GM12878 (cell line): ENCODE data around the gene RAB10. TPM values are rescaled to one million over a fixed set of nuclear protein-coding genes. Genes with fewer than 3 reads are reported as not detected.

Experiments used
- ATAC-seq: fragments of 200-7000 bp; cut with Tn5 transposase; 3 replicates; pipeline ENCODE4 v1.9.1; 2020; ENCODE audit warnings: mild to moderate bottlenecking, moderate library complexity
- BruUV-seq: library from RNA; stranded (reverse); fragments of 400-500 nt; replicated peaks from 2 replicates; lab custom pipeline; 2021; lab: Mats Ljungman, UMichigan
- CTCF ChIA-PET: fragments of 300-600 bp; sonication (Branson Sonifier 250); formaldehyde crosslinking; extraction: SDS; loops from one replicate; lab custom pipeline; 2021; ENCODE audit warnings: inconsistent platforms; lab: Yijun Ruan, JAX
- POLR2A ChIA-PET: fragments of 350-600 bp; formaldehyde crosslinking; extraction: SDS; loops from one replicate; lab custom pipeline; 2021; ENCODE audit warnings: inconsistent platforms; lab: Charles Lee
- RAD21 ChIA-PET: fragments of 300-600 bp; sonication (Branson Sonifier 250); formaldehyde crosslinking; loops from one replicate; lab custom pipeline; 2023; ENCODE audit warnings: antibody characterized with exemption; ENCODE audit not compliant: unreplicated experiment; lab: Charles Lee
- SMC1A ChIA-PET: fragments of 300-600 bp; sonication (Branson Sonifier 250); formaldehyde crosslinking; loops from one replicate; lab custom pipeline; 2023; ENCODE audit not compliant: unreplicated experiment, uncharacterized antibody; lab: Charles Lee
- DNase-seq: peaks from one replicate; pipeline ENCODE4 v3.0.0-alpha.2; 2011; ENCODE audit warnings: low read depth, low spot score
- FAIRE-seq: peaks from 3 replicates; lab custom pipeline; 2011; peaks lifted over from hg19 to GRCh38; lab: Jason Lieb, UNC
- H2AFZ ChIP-seq: 2 replicates; pipeline ENCODE4 v1.6.0; 2011; ENCODE audit warnings: low read depth, low read length, control low read depth; ENCODE audit not compliant: control insufficient read depth
- H3K27ac ChIP-seq: 2 replicates; pipeline ENCODE4 v1.5.1; 2011; ENCODE audit warnings: control low read depth; ENCODE audit not compliant: control insufficient read depth, insufficient read depth
- H3K27me3 ChIP-seq, 2 experiments: replicated peaks in 1 of 2; 2 replicates each; pipeline versions ENCODE4 v1.6.0 to v1.6.1; 2011; ENCODE audit warnings: low read length in 1 of 2; ENCODE audit not compliant: control insufficient read depth in 2 of 2, insufficient read depth in 2 of 2
- H3K36me3 ChIP-seq, 2 experiments: 2 replicates each; pipeline ENCODE4 v1.5.1; 2011; ENCODE audit warnings: low read length in 1 of 2; ENCODE audit not compliant: control insufficient read depth in 2 of 2, insufficient read depth in 2 of 2
- H3K4me1 ChIP-seq: 2 replicates; pipeline ENCODE4 v1.6.1; 2011; ENCODE audit warnings: mild to moderate bottlenecking, low read length, moderate library complexity, mixed read lengths; ENCODE audit not compliant: control insufficient read depth, insufficient read depth
- H3K4me2 ChIP-seq: 2 replicates; pipeline ENCODE4 v1.6.0; 2011; ENCODE audit warnings: control low read depth; ENCODE audit not compliant: control insufficient read depth, insufficient read depth
- H3K4me3 ChIP-seq: fragments of 200-600 bp; sonication (generic); 2 replicates; pipeline ENCODE4 v1.5.1; 2016
- H3K79me2 ChIP-seq: 2 replicates; pipeline ENCODE4 v1.6.0; 2011; ENCODE audit warnings: low read length; ENCODE audit not compliant: control insufficient read depth, insufficient read depth
- H3K9ac ChIP-seq: 2 replicates; pipeline ENCODE4 v1.8.0; 2011; ENCODE audit warnings: low read length, control low read depth, mixed read lengths; ENCODE audit not compliant: control insufficient read depth, insufficient read depth
- H3K9me3 ChIP-seq: replicated peaks from 3 replicates; pipeline ENCODE4 v1.5.1; 2011; ENCODE audit warnings: mild to moderate bottlenecking, low read length; ENCODE audit not compliant: control insufficient read depth, insufficient read depth
- H4K20me1 ChIP-seq: 2 replicates; pipeline ENCODE4 v1.6.0; 2011; ENCODE audit not compliant: control insufficient read depth, insufficient read depth
- BACH1 ChIP-seq: fragments of 450-650 bp; IDR thresholded peaks from 2 replicates; pipeline ENCODE4 v1.6.1; 2017; ENCODE audit warnings: mild to moderate bottlenecking, borderline replicate concordance
- BCL11A ChIP-seq: IDR thresholded peaks from 2 replicates; pipeline ENCODE4 v1.6.1; 2011; ENCODE audit warnings: low read depth, low read length
- BRCA1 ChIP-seq: IDR thresholded peaks from 2 replicates; pipeline ENCODE4 v1.6.1; 2011; ENCODE audit warnings: low read depth, low read length, improper control_type of control experiment
- CHD2 ChIP-seq: IDR thresholded peaks from 2 replicates; pipeline ENCODE4 v1.6.1; 2011; ENCODE audit warnings: low read depth, low read length, improper control_type of control experiment, borderline replicate concordance
- EED ChIP-seq: sonication (generic); IDR thresholded peaks from 2 replicates; pipeline ENCODE4 v1.6.1; 2016; ENCODE audit warnings: antibody characterized with exemption, low read depth
- HCFC1 ChIP-seq: fragments of 150-350 bp; IDR thresholded peaks from 2 replicates; pipeline ENCODE4 v1.6.1; 2014; ENCODE audit warnings: low read length
- IKZF1 ChIP-seq: fragments of 450-650 bp; conservative IDR thresholded peaks from 2 replicates; pipeline ENCODE4 v1.6.1; 2017; ENCODE audit warnings: antibody characterized with exemption, mild to moderate bottlenecking
- IRF3 ChIP-seq: fragments of 450-650 bp; IDR thresholded peaks from 2 replicates; pipeline ENCODE4 v1.6.1; 2014; ENCODE audit warnings: mild to moderate bottlenecking
- NFYB ChIP-seq: IDR thresholded peaks from 2 replicates; pipeline ENCODE4 v1.6.1; 2011; ENCODE audit warnings: low read depth, mild to moderate bottlenecking, low read length, improper control_type of control experiment, moderate library complexity; ENCODE audit not compliant: insufficient read depth
- RCOR1 ChIP-seq: conservative IDR thresholded peaks from 2 replicates; pipeline ENCODE4 v1.6.1; 2012; ENCODE audit warnings: low read depth, low read length, improper control_type of control experiment
- RELA ChIP-seq: fragments of 450-650 bp; IDR thresholded peaks from 2 replicates; pipeline ENCODE4 v1.8.0; 2014; ENCODE audit warnings: borderline replicate concordance; ENCODE audit not compliant: partially characterized antibody
- SREBF2 ChIP-seq: IDR thresholded peaks from 2 replicates; pipeline ENCODE4 v1.6.1; 2012; ENCODE audit warnings: mild to moderate bottlenecking, low read length
- TARDBP ChIP-seq: IDR thresholded peaks from 2 replicates; pipeline ENCODE4 v1.6.1; 2016; ENCODE audit warnings: borderline replicate concordance
- USF1 ChIP-seq: IDR thresholded peaks from 2 replicates; pipeline ENCODE4 v1.6.1; 2011; ENCODE audit warnings: borderline replicate concordance, low read depth, mild to moderate bottlenecking, moderate library complexity, mixed read lengths, low read length; ENCODE audit not compliant: insufficient read depth; ENCODE audit errors: extremely low read length
- ZNF217 ChIP-seq: fragments of 450-650 bp; IDR thresholded peaks from 2 replicates; pipeline ENCODE4 v1.6.1; 2017; ENCODE audit warnings: antibody characterized with exemption, mild to moderate bottlenecking
- ZNF24 ChIP-seq: fragments of 450-650 bp; IDR thresholded peaks from 2 replicates; pipeline ENCODE4 v1.6.1; 2017; ENCODE audit warnings: antibody characterized with exemption, mild to moderate bottlenecking
- WGBS: methylation state at CpG from one replicate; pipeline ENCODE4 v1.1.6; 2016; ENCODE audit warnings: low lambda C conversion rate; ENCODE audit not compliant: insufficient replicate concordance, insufficient coverage; ENCODE audit errors: missing lambda C conversion rate; 5-methylcytosine and 5-hydroxymethylcytosine counted together
- in situ Hi-C: fragments of 300-500 bp; cut with MboI; formaldehyde crosslinking; loops from 9 replicates; pipeline ENCODE4 v1.14.3; 2018; ENCODE audit warnings: mixed read lengths
- intact Hi-C: fragments of 100-400 bp; cut with micrococcal nuclease; formaldehyde crosslinking; loops from one replicate; pipeline ENCODE4 v1.14.2; 2022; ENCODE audit not compliant: unreplicated experiment
- polyA plus RNA-seq, 11 experiments: library from polyadenylated mRNA; depleted of rRNA in 4 of 11; unstranded in 6 of 11; stranded (reverse) in 5 of 11; fragments of >200 nt; fragmentation: Nextera tagmentation in 4 of 11; fragmentation: Illumina TruSeq in 1 of 11; extraction: Ambion mirVana in 4 of 11; extraction: Trizol in 1 of 11; gene quantifications; 1 replicate in 1 of 11; 2 replicates in 10 of 11; pipeline versions ENCODE4 v1.2.1 to v1.2.3, GENCODE V29; 2011 to 2016; ENCODE audit warnings: inconsistent platforms in 2 of 11, missing spikeins in 2 of 11, low read depth in 1 of 11
- total RNA-seq, 4 experiments: library from RNA; depleted of rRNA in 3 of 4; stranded (reverse); fragments of >200 nt in 3 of 4; fragmentation: Illumina TruSeq in 1 of 4; extraction: Trizol in 1 of 4; gene quantifications; 2 replicates each; pipeline versions ENCODE4 v1.2.1 to v1.2.3, GENCODE V29; 2013 to 2021
- TF ChIP-seq, protein P1 (sequence below): fragments of 450-650 bp; formaldehyde crosslinking; IDR thresholded peaks from 2 replicates; pipeline ENCODE4 v1.4.0; 2022; ENCODE audit warnings: mild to moderate bottlenecking, moderate library complexity
- TF ChIP-seq, protein P2 (sequence below): IDR thresholded peaks from 2 replicates; pipeline ENCODE4 v1.6.1; 2011; ENCODE audit warnings: borderline replicate concordance, low read depth, mild to moderate bottlenecking, moderate library complexity, low read length; ENCODE audit not compliant: insufficient read depth, poor library complexity, severe bottlenecking

RAB10 gene
- total and polyA plus RNA-seq, 10 of the 15 experiments (the other 5 are each of a cell fraction or from before 2014, with no cell fraction given): 13.3 to 109 (median 82.0) TPM

GRCh38 chr2:26049641-26050040 lies 15.8 kb downstream of the RAB10 start:
- Histone ChIP-seq H3K9me3 (no peaks in the 10 kb centered on the region; the same call in 1 of the 3 replicates), H3K4me2 (no peak overlapping the region), H3K9ac (no peak overlapping the region), H3K27ac (no peak overlapping the region), H3K79me2 (peaks cover 85% of the 10 kb centered on the region), H3K4me1 (peaks cover under 1% of the 10 kb centered on the region), H4K20me1 (no peaks in the 10 kb centered on the region), H2AFZ (no peak overlapping the region)
- intact Hi-C loops: no loop called here
- ChIA-PET SMC1A (no interaction called here), POLR2A (interaction anchor here (1.0 kb wide), 1 partner anchor 296 kb away, joined by 3 read pairs; the partner anchor contains the start of gene SELENOI), RAD21 (no interaction called here)
- ATAC-seq (no peak), FAIRE-seq (no peak)
- WGBS: 100% methylated on average over 1 of the region's 1 CpG
- BruUV-seq: no TSS peak
- TF ChIP-seq CHD2 (no peak), BCL11A (no peak), ZNF24 (no peak), HCFC1 (no peak), EED (no peak), BRCA1 (no peak), TARDBP (no peak), IKZF1 (no peak), SREBF2 (no peak), RELA (no peak), USF1 (no peak), IRF3 (no peak), RCOR1 (no peak), BACH1 (no peak), NFYB (no peak), ZNF217 (no peak)
- TF ChIP-seq, protein P1, sequence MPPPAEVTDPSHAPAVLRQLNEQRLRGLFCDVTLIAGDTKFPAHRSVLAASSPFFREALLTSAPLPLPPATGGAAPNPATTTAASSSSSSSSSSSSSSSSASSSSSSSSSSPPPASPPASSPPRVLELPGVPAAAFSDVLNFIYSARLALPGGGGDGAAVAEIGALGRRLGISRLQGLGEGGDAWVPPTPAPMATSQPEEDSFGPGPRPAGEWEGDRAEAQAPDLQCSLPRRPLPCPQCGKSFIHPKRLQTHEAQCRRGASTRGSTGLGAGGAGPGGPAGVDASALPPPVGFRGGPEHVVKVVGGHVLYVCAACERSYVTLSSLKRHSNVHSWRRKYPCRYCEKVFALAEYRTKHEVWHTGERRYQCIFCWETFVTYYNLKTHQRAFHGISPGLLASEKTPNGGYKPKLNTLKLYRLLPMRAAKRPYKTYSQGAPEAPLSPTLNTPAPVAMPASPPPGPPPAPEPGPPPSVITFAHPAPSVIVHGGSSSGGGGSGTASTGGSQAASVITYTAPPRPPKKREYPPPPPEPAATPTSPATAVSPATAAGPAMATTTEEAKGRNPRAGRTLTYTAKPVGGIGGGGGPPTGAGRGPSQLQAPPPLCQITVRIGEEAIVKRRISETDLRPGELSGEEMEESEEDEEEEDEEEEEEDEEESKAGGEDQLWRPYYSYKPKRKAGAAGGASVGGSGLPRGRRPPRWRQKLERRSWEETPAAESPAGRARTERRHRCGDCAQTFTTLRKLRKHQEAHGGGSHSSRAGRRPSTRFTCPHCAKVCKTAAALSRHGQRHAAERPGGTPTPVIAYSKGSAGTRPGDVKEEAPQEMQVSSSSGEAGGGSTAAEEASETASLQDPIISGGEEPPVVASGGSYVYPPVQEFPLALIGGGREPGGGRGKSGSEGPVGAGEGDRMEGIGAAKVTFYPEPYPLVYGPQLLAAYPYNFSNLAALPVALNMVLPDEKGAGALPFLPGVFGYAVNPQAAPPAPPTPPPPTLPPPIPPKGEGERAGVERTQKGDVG (CRISPR knock-in tag): no peak
- TF ChIP-seq, protein P2, sequence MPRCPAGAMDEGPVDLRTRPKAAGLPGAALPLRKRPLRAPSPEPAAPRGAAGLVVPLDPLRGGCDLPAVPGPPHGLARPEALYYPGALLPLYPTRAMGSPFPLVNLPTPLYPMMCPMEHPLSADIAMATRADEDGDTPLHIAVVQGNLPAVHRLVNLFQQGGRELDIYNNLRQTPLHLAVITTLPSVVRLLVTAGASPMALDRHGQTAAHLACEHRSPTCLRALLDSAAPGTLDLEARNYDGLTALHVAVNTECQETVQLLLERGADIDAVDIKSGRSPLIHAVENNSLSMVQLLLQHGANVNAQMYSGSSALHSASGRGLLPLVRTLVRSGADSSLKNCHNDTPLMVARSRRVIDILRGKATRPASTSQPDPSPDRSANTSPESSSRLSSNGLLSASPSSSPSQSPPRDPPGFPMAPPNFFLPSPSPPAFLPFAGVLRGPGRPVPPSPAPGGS: no peak
- TF ChIP-seq, all 136 proteins: peak for 0
- H3K36me3 ChIP-seq: peaks cover 0 to 9% of the 10 kb centered on the region in 2 experiments; a peak in 3 of 4 replicates
- in situ Hi-C loops: no loop called here
- CTCF ChIA-PET: no interaction called here
- H3K27me3 ChIP-seq: no peaks in the 10 kb centered on the region
- H3K4me3 ChIP-seq: no peak overlapping the region
- DNase-seq: no peak
